Fibroblast of villous mesenchyme (primary cell): ENCODE data around the gene NFXL1. TPM values are rescaled to one million over a fixed set of nuclear protein-coding genes. Genes with fewer than 3 reads are reported as not detected.
A peak's percentile ranks its signal among the peaks of the same experiment; 100 is the strongest.

ENCODE experiments used
- DNase-seq: peaks from one replicate; pipeline ENCODE4 v3.0.0-alpha.2; 2010; ENCODE audit warnings: low read depth
- H3K4me3 ChIP-seq: 2 replicates; pipeline ENCODE4 v1.5.1; 2011; ENCODE audit warnings: low read depth, mild to moderate bottlenecking, low read length
- CTCF ChIP-seq: IDR thresholded peaks from 2 replicates; pipeline ENCODE4 v1.5.1; 2012; ENCODE audit warnings: low read depth, mild to moderate bottlenecking, low read length; ENCODE audit not compliant: insufficient read depth
- total RNA-seq: library from RNA; depleted of rRNA; stranded (reverse); fragments of >200 nt; gene quantifications from 2 replicates; pipeline ENCODE4 v1.2.3, GENCODE V29; 2012

Gene NFXL1
- total RNA-seq, 1 donor = 11.7 TPM

- no peak for TF ChIP-seq CTCF
- H3K4me3 ChIP-seq = no peak overlapping the region
- DNase-seq = peak; percentile 18
These were observed 32.2 kb downstream of the NFXL1 start for GRCh38 chr4:47882228-47882627.

GRCh38 chr4:47879458-47879857 is 34.9 kb downstream of the NFXL1 start:
- no peak overlapping the region for H3K4me3 ChIP-seq
- TF ChIP-seq CTCF = no peak
- no peak for DNase-seq

- TF ChIP-seq CTCF = no peak
These were observed 37.4 kb downstream of the NFXL1 start for GRCh38 chr4:47876784-47877546.

GRCh38 chr4:47876310-47876709 is 38.1 kb downstream of the NFXL1 start:
- DNase-seq = no peak
- no peak for TF ChIP-seq CTCF
- no peak overlapping the region for H3K4me3 ChIP-seq

More at GRCh38 chr4:47876784-47877546, 37.4 kb downstream of the NFXL1 start:
- H3K4me3 ChIP-seq = no peak overlapping the region
- no peak for DNase-seq

GRCh38 chr4:47873877-47874541 is 40.4 kb downstream of the NFXL1 start:
- no peak for TF ChIP-seq CTCF
- DNase-seq = no peak
- no peak overlapping the region for H3K4me3 ChIP-seq

- no peak overlapping the region for H3K4me3 ChIP-seq
- TF ChIP-seq CTCF = no peak
- no peak for DNase-seq
These were observed 50.9 kb downstream of the NFXL1 start for GRCh38 chr4:47863486-47863885.
